ENCODE results near the gene SPATA33.
"Not testable (repeated sequence)": the region's sequence is repeated elsewhere in the genome, so short reads cannot be mapped to it uniquely, and the experiment has no call there.

SPATA33 gene

DNA sequence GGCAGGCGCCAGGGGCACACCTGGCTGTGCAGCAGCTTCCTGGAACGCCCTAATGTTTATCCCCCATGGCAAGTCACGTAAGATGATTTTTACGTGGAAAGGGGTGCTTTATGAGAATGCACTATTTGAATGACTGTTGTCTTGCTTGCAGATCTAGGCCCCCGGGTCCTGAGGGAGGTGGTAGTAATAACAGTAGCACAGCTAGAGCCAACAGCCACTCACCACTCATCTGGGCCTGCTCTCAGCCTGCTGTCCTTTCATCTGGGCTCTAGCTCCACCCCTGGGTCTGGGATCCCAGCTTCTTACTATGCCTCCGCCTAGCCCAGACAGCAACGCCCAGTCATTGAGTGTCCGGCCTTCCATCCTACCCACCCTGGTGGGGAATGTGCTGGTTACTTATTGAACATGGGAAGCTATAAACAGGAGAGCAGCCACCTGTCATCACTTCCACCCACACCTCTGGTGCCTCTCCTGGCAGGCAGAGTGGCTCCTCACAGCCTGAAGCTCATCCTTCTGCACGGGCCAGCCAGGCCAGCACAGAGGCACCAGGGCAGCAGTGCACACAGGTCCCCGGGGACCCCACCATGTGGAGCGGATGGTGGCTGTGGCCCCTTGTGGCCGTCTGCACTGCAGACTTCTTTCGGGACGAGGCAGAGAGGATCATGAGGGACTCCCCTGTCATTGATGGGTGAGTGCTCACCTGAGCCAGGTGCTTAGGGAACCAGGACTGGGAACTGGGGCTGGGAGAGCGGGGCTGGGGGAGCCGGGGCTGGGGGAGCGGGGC lies 27.6 kb upstream of the SPATA33 start:
- DNase-seq (ENCODE audit: low read depth in 2 of 2) = no peak

DNA sequence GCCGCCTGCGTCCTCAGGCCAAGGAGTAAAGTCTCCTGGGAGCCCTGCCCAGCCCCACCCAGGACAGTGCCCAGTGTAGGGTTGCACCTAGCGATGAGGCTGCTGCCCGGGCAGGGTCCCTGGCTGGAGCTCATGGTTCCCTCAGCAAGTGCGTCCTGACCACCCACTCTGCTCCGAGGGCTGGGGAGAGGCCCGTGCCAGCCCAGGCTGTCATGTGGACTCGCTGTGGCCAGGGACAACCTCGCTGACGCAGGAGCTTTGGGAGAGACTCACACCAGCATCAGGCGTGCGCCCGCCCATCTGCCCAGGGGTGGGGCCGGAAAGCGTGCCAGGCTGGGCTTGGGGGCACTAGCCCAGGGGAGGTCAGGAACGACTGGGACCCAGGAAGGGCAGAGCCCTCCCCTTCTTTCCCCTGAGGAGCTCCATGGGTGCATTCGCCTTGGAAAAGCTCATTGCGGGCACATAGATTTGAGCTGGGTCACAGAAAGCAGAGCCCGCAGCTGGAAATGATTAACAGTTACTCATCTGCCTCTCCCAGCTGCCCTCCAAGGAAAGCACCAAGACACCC lies 24.5 kb upstream of the SPATA33 start:
- DNase-seq (ENCODE audit: low read depth in 2 of 2) = peak; percentile 32 to 36

DNA sequence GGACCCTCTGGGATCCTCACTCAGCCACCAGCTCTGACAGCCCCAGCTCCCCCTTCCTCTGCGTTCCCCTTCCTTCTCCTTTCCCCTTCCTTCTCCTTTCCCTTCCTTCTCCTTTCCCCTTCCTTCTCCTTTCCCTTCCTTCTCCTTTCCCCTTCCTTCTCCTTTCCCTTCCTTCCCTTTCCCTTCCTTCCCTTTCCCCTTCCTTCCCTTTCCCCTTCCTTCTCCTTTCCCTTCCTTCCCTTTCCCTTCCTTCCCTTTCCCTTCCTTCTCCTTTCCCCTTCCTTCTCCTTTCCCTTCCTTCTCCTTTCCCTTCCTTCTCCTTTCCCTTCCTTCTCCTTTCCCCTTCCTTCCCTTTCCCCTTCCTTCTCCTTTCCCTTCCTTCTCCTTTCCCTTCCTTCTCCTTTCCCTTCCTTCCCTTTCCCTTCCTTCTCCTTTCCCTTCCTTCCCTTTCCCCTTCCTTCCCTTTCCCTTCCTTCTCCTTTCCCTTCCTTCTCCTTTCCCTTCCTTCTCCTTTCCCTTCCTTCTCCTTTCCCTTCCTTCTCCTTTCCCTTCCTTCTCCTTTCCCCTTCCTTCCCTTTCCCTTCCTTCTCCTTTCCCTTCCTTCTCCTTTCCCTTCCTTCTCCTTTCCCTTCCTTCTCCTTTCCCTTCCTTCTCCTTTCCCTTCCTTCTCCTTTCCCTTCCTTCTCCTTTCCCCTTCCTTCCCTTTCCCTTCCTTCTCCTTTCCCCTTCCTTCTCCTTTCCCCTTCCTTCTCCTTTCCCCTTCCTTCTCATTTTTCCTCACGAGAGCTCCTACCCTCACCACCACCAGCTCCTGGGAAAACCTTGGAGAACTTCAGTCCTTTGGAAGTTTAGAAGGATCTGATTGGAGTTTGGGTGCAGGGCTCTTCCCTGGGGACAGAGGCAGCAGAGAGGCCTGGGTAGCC lies 22.9 kb upstream of the SPATA33 start:
- DNase-seq (ENCODE audit: low read depth in 2 of 2) = not testable (repeated sequence)

DNA sequence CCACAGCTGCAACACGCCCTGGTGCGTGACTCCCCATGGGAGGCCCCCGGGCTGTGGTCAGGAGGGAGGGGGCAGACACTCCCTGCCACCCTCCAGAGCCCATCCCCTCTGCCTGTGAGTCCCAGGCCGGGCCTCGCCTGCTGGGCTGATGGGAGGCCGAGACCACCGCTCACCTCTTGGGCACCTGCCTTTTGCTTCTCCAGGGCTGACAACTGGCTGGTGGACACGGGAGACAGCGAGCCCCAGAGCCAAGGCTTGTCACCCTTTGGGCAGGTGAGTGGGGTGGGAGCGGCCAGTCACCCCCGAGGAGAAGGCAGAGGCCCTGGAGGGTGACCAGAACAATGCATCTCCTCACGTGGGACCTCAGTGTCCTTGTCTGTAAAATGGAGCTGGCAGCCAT lies 21.0 kb upstream of the SPATA33 start:
- DNase-seq (ENCODE audit: low read depth in 2 of 2) = no peak

GRCh38 chr16:89637379-89637778 lies 20.3 kb upstream of the SPATA33 start:
- DNase-seq (ENCODE audit: low read depth in 2 of 2) = no peak

- no peak for DNase-seq (ENCODE audit: low read depth in 2 of 2)
Observed at GRCh38 chr16:89638455-89638854, 19.2 kb upstream of the SPATA33 start.

- DNase-seq (ENCODE audit: low read depth in 2 of 2) = no peak
Observed at GRCh38 chr16:89639385-89639784, 18.3 kb upstream of the SPATA33 start.

DNA sequence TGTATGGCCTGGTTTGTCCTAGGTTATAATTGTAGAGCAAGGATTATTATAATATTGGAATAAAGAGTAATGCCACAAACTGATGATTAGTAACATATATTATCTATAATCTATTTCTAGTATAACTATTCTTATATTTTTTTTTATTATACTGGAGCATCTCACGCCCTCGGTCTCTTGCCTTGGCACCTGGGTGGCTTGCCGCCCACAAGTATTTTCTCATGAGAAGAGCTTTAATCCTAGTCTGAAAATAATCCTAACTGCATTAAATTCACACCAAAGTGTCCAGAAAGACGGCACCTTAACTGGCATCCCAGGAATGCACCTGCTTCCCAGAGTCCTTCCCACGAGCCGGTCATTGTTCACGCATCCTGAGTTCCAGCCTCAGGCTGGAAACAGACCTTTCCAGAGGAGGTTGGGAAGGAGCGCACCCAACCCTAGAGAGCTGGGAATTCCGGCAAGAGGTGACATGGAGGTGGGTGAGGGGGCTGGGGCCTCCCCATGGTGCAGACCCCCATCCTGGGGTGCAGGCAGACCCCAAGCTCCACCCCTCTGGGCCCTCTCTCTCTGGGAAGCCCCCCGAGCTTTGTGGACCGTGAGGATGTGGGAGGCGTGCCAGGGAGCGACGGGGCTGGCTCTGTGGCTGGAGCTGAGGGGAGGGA lies 16.0 kb upstream of the SPATA33 start:
- DNase-seq (ENCODE audit: low read depth in 2 of 2) = no peak

GRCh38 chr16:89642574-89642973 lies 15.1 kb upstream of the SPATA33 start:
- no peak for DNase-seq (ENCODE audit: low read depth in 2 of 2)

DNA sequence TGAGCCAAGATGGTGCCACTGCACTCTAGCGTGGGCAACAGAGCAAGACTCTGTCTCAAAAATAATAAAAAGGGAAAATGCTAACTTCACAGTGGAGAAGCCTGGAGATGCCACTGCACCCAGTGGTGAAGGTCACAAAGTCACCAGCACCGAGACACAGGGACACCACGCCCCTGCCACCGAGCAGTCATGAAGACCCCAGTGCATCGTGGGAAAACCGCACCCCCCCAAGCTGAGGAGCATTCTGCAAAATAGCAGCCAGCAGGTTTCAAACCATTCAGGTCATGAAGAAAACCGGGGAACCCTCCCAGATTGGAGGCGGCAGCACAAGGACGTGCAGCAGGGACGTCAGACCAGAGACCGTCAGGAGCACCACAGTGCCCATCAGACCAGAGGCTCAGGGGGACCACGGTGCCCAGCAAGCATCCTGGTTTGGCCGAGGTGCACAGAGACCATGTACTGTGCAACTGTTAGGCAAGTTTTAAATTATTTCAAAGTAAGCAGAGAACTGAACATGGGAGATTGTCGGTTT lies 13.8 kb upstream of the SPATA33 start:
- no peak for DNase-seq (ENCODE audit: low read depth in 2 of 2)

- no peak for DNase-seq (ENCODE audit: low read depth in 2 of 2)
Observed at GRCh38 chr16:89645122-89645521, 12.5 kb upstream of the SPATA33 start.

GRCh38 chr16:89646270-89646669 lies 11.4 kb upstream of the SPATA33 start:
- DNase-seq (ENCODE audit: low read depth in 2 of 2) = no peak

- no peak for DNase-seq (ENCODE audit: low read depth in 2 of 2)
Observed at GRCh38 chr16:89646906-89647305, 10.7 kb upstream of the SPATA33 start.

DNA sequence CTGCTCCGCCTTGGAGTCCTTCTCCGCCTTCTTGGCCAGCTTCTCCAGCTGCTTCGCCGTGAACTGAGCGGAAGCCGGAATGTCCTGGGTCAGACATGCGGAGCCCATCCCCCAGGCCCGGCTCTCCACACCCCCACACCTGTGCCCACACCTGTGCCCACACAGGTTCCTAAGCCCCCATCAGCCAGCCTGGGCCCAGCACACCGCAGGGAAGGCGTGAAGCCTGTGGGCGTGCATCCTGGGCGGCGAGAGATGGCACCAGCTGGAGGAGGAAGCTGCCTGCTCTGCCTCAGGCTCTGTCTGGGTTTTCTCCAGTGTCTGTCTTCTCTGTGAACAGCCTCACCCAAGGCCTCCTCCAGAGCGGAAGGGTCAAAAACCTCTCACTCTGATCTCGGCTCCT lies 6.1 kb upstream of the SPATA33 start:
- DNase-seq (ENCODE audit: low read depth in 2 of 2) = no peak

DNA sequence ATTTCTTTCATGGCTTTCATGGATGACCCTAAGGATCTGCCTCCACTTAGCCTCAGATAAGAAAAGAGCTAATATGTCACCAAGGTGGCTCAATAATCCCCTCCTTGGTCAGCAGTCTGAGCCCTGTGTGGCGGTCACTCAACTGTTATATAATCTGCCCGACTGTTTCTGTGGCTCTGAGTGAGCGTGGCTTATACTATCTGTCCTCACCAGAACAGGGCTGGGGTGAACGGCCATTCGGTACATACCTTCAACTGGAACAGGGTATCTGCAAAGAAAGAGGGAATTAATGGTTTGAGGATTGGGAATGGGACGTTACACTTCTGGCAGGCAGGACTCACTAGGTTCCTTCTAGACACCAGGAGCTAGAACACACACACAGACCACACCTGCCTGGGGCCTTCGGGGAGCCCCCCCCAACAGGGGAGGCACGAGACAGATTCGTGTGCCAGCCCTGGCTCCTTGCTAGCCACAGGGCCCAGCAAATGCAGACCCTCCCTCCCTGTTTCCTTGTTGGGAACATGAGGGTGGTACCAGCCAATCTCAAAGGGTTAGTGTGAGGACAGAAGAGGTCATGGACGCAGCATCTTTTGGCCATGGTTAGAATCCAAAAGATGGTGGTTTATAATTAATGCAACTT lies 3.9 kb upstream of the SPATA33 start:
- no peak for DNase-seq (ENCODE audit: low read depth in 2 of 2)

GRCh38 chr16:89655062-89655643 lies 2.5 kb upstream of the SPATA33 start:
- no peak for DNase-seq (ENCODE audit: low read depth in 2 of 2)

DNA sequence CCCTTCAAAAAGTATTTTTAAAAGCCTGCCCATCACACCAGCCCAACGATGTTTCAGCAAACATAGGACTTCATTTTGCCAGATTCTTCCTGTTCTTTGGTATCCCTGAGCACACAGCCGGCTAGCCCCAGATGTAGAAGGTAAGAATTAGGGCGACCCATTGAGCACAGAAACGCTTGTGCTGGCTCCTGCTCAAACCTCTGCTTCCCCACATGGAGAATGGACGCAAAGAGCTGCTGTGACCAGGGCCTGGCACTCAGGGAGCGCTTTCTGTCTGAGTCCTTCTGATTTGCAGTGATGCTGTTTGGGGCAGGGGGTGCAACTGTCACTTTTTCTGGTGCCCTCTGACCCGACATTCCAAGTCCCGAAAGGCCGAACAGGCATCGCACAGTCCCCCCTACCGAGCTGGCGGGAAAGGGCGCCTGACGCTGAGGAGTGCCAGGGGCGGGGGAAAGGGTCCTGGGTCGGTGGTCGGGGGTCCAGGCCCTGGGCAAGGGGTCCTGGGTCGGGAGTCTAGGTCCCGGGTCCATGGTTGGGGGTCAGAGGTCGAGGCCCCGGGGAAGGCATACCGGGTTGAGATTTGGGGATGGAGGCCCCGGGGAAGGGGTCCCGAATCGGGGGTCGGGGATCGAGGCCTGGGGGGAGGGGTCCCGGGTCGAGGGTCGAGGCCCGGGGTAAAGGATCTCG lies 1.1 kb upstream of the SPATA33 start:
- no peak for DNase-seq (ENCODE audit: low read depth in 2 of 2)

DNA sequence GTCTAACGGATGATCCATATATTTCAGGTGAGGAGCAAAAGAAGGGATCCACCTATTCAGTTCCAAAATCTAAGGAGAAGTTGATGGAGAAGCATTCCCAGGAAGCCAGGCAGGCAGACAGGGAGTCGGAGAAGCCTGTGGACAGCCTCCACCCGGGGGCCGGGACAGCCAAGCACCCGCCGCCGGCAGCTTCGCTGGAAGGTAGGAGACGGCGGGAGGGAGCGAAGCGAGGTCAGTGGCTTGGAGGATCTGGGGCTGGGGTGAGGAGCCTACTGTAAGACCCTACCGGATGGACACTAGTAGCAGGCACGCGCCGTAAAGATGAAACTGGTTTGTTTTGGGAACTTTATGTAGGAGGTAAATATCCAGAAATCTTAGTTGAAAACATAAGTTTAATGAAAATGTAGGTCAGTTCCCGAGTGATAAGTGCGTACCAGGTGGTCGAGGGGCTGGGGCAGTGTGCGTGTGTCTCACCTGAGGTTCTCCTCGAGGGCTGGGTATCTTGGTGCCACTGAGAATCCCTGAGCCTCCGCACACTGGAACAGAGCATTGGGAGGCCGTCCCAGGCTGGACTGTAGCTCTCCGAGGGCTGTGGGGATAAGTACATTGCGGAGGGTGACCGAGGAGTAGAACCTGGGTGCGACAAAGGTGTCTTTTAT lies 714 bp downstream of the SPATA33 start:
- DNase-seq (ENCODE audit: low read depth in 2 of 2) = no peak

DNA sequence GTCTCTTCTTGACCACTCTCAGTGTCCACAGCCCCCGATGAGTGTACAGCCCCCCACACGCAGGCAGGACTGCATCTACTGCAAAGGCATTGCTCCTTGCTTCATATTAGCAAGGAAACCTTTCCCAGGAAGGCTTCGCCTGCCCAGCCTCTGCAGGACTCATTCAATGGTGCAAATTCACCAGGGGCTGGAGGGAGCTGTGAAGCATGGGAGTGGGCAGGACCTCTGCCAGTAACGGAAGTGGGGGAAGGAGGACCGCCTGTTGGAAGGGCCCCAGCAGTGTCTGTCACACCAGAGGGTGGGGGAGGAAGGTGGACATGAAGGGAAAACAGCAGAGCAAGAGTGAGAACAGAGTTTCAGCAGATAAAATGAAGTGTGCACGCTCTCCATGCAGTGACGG lies 2.5 kb downstream of the SPATA33 start:
- no peak for DNase-seq (ENCODE audit: low read depth in 2 of 2)

GRCh38 chr16:89661215-89661614 lies 3.6 kb downstream of the SPATA33 start:
- no peak for DNase-seq (ENCODE audit: low read depth in 2 of 2)
